Right atrium auricular region (tissue), 2 donors: ENCODE data around the gene COBL. TPM values are rescaled to one million over a fixed set of nuclear protein-coding genes. Genes with fewer than 3 reads are reported as not detected.

ENCODE experiments used
- DNase-seq: peaks from one replicate; pipeline ENCODE4 v3.0.0-alpha.2; 2019; ENCODE audit warnings: low spot score
- H3K27ac ChIP-seq, 2 donors: fragments of 200-600 bp; sonication (generic); 1 replicate in 1 of 2; 2 replicates in 1 of 2; pipeline ENCODE4 v1.5.1; 2016 to 2019
- H3K27me3 ChIP-seq, 2 donors: fragments of 200-600 bp; sonication (generic); one replicate each; pipeline versions ENCODE4 v1.5.1 to v1.6.0; 2017 to 2019
- H3K36me3 ChIP-seq: fragments of 200-600 bp; sonication (generic); one replicate; pipeline ENCODE4 v1.5.1; 2016
- H3K4me1 ChIP-seq, 2 donors: fragments of 200-600 bp; sonication (generic); one replicate each; pipeline versions ENCODE4 v1.5.1 to v1.6.0; 2017 to 2019
- H3K4me3 ChIP-seq, 2 donors: fragments of 200-600 bp; sonication (generic); 1 replicate in 1 of 2; 2 replicates in 1 of 2; pipeline ENCODE4 v1.5.1; 2017 to 2019; ENCODE audit warnings: mild to moderate bottlenecking in 1 of 2, moderate library complexity in 1 of 2
- H3K9me3 ChIP-seq, 2 donors: fragments of 200-600 bp; sonication (generic); one replicate each; pipeline ENCODE4 v1.5.1; 2019
- total RNA-seq, 2 donors: library from RNA; depleted of rRNA; stranded (reverse); fragments of >200 nt; gene quantifications; one replicate each; pipeline ENCODE4 v1.1.0, GENCODE V29; 2016
- TF ChIP-seq, protein P1 (sequence below), 2 donors: fragments of 200-600 bp; sonication (generic); IDR thresholded peaks; one replicate each; pipeline ENCODE4 v1.5.1; 2019; ENCODE audit warnings: antibody characterized with exemption in 2 of 2

The COBL gene
- total RNA-seq, 2 donors from 2014 or later, result 26.3 to 31.4 TPM

- peak overlapping the region; percentile 73 to 82 for H3K27ac ChIP-seq
These were observed 234.3 kb downstream of the COBL start for GRCh38 chr7:51082096-51082840.

GRCh38 chr7:51081270-51081890, 235.2 kb downstream of the COBL start:
- H3K27me3 ChIP-seq, result no peaks in the 10 kb centered on the region
- peak overlapping the region; percentile 73 to 82 for H3K27ac ChIP-seq
- DNase-seq, result no peak
- H3K9me3 ChIP-seq, result no peaks in the 10 kb centered on the region
- no peaks in the 10 kb centered on the region for H3K36me3 ChIP-seq
- peaks cover 0 to 50% of the 10 kb centered on the region in 2 donors for H3K4me1 ChIP-seq
- TF ChIP-seq, protein P1, sequence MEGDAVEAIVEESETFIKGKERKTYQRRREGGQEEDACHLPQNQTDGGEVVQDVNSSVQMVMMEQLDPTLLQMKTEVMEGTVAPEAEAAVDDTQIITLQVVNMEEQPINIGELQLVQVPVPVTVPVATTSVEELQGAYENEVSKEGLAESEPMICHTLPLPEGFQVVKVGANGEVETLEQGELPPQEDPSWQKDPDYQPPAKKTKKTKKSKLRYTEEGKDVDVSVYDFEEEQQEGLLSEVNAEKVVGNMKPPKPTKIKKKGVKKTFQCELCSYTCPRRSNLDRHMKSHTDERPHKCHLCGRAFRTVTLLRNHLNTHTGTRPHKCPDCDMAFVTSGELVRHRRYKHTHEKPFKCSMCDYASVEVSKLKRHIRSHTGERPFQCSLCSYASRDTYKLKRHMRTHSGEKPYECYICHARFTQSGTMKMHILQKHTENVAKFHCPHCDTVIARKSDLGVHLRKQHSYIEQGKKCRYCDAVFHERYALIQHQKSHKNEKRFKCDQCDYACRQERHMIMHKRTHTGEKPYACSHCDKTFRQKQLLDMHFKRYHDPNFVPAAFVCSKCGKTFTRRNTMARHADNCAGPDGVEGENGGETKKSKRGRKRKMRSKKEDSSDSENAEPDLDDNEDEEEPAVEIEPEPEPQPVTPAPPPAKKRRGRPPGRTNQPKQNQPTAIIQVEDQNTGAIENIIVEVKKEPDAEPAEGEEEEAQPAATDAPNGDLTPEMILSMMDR (IDR thresholded peaks at IDR 0.05), result no peak
- no peak overlapping the region for H3K4me3 ChIP-seq

More at GRCh38 chr7:51082096-51082840, 234.3 kb downstream of the COBL start:
- Histone ChIP-seq H3K27me3 (no peaks in the 10 kb centered on the region), H3K9me3 (no peaks in the 10 kb centered on the region), H3K4me1 (peaks cover 0 to 48% of the 10 kb centered on the region in 2 donors), H3K36me3 (no peaks in the 10 kb centered on the region), H3K4me3 (no peak overlapping the region)
- DNase-seq, result no peak
- TF ChIP-seq, protein P1 (IDR thresholded peaks at IDR 0.05), result no peak

DNA sequence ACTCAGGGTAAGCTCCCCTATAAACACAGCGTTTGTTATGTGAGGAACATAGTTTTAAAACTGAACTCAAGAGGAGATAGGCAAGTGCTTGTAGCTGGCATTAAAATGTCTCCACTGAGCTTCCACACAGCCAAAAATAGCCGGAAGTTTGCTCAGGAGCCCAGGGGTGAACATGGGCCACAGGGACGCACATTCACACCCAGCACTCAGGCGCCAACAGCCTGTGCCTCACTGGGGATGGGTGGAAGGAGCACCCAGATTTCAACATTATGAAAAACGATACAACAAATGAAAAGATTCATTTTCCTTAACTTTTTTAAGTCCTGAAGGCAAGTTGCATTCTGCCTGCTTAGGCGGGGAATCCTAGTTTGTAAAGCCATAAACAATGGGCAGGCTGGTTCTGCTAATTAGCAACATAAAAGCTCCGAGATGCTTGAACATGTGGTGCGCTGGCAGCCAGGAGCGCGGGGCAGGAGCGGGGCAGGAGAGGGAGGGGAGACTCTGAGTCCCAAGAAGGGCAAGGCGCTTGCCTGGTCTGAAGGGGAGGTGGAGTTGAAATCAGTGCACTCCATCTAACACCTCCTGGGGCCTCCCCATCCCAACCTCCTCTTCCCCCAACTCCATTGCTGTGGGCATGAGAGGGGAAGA, 235.9 kb downstream of the COBL start:
- TF ChIP-seq, protein P1 (IDR thresholded peaks at IDR 0.05), result no peak
- Histone ChIP-seq H3K27ac (peak overlapping the region; percentile 73 to 82), H3K9me3 (no peaks in the 10 kb centered on the region), H3K36me3 (no peaks in the 10 kb centered on the region), H3K4me1 (peaks cover 0 to 54% of the 10 kb centered on the region in 2 donors), H3K4me3 (no peak overlapping the region), H3K27me3 (no peaks in the 10 kb centered on the region)
- DNase-seq, result no peak

DNA sequence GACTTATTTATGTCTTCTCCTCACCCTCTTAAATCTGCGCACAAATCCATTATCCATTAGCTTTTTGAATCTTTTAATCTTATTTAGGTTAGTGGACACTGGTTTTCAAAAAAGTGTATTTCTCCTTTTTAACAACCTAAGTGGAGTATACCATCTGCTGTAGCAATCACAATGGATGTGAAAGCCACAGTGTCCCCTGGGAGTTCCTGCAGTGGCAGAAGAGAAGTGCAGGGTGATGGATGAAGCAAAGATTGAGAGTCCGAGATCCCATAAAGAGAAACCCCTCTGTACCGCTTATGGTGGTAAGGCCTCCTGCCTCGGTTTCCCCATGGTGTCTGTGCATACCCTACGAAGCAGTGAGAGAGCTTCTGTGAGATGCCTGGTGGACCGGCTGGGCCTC, 236.4 kb downstream of the COBL start:
- peak overlapping the region; percentile 73 to 82 for H3K27ac ChIP-seq
- H3K36me3 ChIP-seq, result no peaks in the 10 kb centered on the region
- DNase-seq, result no peak
- TF ChIP-seq, protein P1 (IDR thresholded peaks at IDR 0.05), result no peak
- peaks cover 0 to 52% of the 10 kb centered on the region in 2 donors for H3K4me1 ChIP-seq
- H3K4me3 ChIP-seq, result no peak overlapping the region
- no peaks in the 10 kb centered on the region for H3K9me3 ChIP-seq
- H3K27me3 ChIP-seq, result no peaks in the 10 kb centered on the region

- TF ChIP-seq, protein P1 (IDR thresholded peaks at IDR 0.05), result no peak
These were observed 237.1 kb downstream of the COBL start for GRCh38 chr7:51079494-51079893.

More at GRCh38 chr7:51079494-51079893, 237.1 kb downstream of the COBL start:
- H3K4me1 ChIP-seq, result peaks cover 0 to 52% of the 10 kb centered on the region in 2 donors
- no peak for DNase-seq
- no peaks in the 10 kb centered on the region for H3K27me3 ChIP-seq
- no peaks in the 10 kb centered on the region for H3K9me3 ChIP-seq
- H3K36me3 ChIP-seq, result no peaks in the 10 kb centered on the region
- peak overlapping the region; percentile 73 to 82 for H3K27ac ChIP-seq
- no peak overlapping the region for H3K4me3 ChIP-seq
